Liver (tissue), 9 donors: ENCODE results near the gene TXN. TPM values are rescaled to one million over a fixed set of nuclear protein-coding genes. Genes with fewer than 3 reads are reported as not detected.
A peak's percentile ranks its signal among the peaks of the same experiment; 100 is the strongest.

Experiments used
- DNase-seq: peaks from one replicate; pipeline ENCODE4 v3.0.0-alpha.2; 2017; ENCODE audit warnings: low spot score
- H3K27ac ChIP-seq, 2 donors: one replicate each; pipeline ENCODE4 v1.7.0; 2013; ENCODE audit warnings: inconsistent platforms in 2 of 2, low read length in 2 of 2, control low read depth in 1 of 2, low read depth in 1 of 2, mild to moderate bottlenecking in 1 of 2
- H3K27me3 ChIP-seq, 4 donors: one replicate each; pipeline versions ENCODE4 v1.6.1 to v1.7.0; 2013; ENCODE audit warnings: low read length in 3 of 4, inconsistent platforms in 1 of 4, mild to moderate bottlenecking in 1 of 4, moderate library complexity in 1 of 4; ENCODE audit not compliant: control insufficient read depth in 4 of 4, insufficient read depth in 4 of 4
- H3K36me3 ChIP-seq, 4 donors: one replicate each; pipeline versions ENCODE4 v1.6.1 to v1.7.0; 2013; ENCODE audit warnings: low read length in 3 of 4, mild to moderate bottlenecking in 3 of 4, low read depth in 1 of 4, moderate library complexity in 1 of 4; ENCODE audit not compliant: control insufficient read depth in 4 of 4, insufficient read depth in 3 of 4
- H3K4me1 ChIP-seq, 4 donors: one replicate each; pipeline versions ENCODE4 v1.6.1 to v1.7.0; 2013; ENCODE audit warnings: low read length in 3 of 4, mild to moderate bottlenecking in 3 of 4, moderate library complexity in 1 of 4; ENCODE audit not compliant: control insufficient read depth in 4 of 4, insufficient read depth in 4 of 4
- H3K4me3 ChIP-seq, 3 donors: one replicate each; pipeline versions ENCODE4 v1.6.1 to v1.7.0; 2013; ENCODE audit warnings: low read length in 3 of 3, control low read depth in 1 of 3, low read depth in 1 of 3, mild to moderate bottlenecking in 1 of 3
- H3K9ac ChIP-seq, 2 donors: one replicate each; pipeline ENCODE4 v1.7.0; 2013; ENCODE audit warnings: low read length in 2 of 2, mild to moderate bottlenecking in 2 of 2, moderate library complexity in 2 of 2, control low read depth in 1 of 2, low read depth in 1 of 2
- H3K9me3 ChIP-seq, 4 donors: one replicate each; pipeline versions ENCODE4 v1.6.1 to v1.7.0; 2013; ENCODE audit warnings: low read length in 3 of 4; ENCODE audit not compliant: control insufficient read depth in 4 of 4
- ATF3 ChIP-seq: IDR thresholded peaks from 2 replicates; pipeline ENCODE4 v1.6.1; 2016; ENCODE audit warnings: antibody characterized with exemption
- CTCF ChIP-seq: fragments of 150-350 bp; IDR thresholded peaks from 2 replicates; pipeline ENCODE4 v1.5.1; 2017; ENCODE audit warnings: improper control_type of control experiment, low read depth, low read length; ENCODE audit not compliant: missing input control
- EGR1 ChIP-seq, 2 donors: IDR thresholded peaks; 2 replicates each; pipeline ENCODE4 v1.6.1; 2016 to 2018; ENCODE audit warnings: antibody characterized with exemption in 2 of 2, low read depth in 2 of 2
- FOXA2 ChIP-seq: IDR thresholded peaks from 2 replicates; pipeline ENCODE4 v1.6.1; 2016; ENCODE audit warnings: antibody characterized with exemption
- HNF4A ChIP-seq, 2 donors: conservative IDR thresholded peaks; 2 replicates each; pipeline ENCODE4 v1.6.1; 2016; ENCODE audit warnings: antibody characterized with exemption in 2 of 2, mild to moderate bottlenecking in 2 of 2
- MAX ChIP-seq: IDR thresholded peaks from 2 replicates; pipeline ENCODE4 v1.6.1; 2016; ENCODE audit warnings: antibody characterized with exemption
- RAD21 ChIP-seq, 2 donors: IDR thresholded peaks; 2 replicates each; pipeline ENCODE4 v1.6.1; 2016; ENCODE audit warnings: antibody characterized with exemption in 2 of 2, mild to moderate bottlenecking in 2 of 2
- REST ChIP-seq: IDR thresholded peaks from 2 replicates; pipeline ENCODE4 v1.6.1; 2016; ENCODE audit warnings: antibody characterized with exemption, mild to moderate bottlenecking
- RXRA ChIP-seq, 2 donors: IDR thresholded peaks; 2 replicates each; pipeline ENCODE4 v1.6.1; 2017 to 2018; ENCODE audit warnings: antibody characterized with exemption in 2 of 2, mild to moderate bottlenecking in 1 of 2
- SP1 ChIP-seq: IDR thresholded peaks from 2 replicates; pipeline ENCODE4 v1.6.1; 2018; ENCODE audit warnings: antibody characterized with exemption, mild to moderate bottlenecking
- YY1 ChIP-seq: IDR thresholded peaks from 2 replicates; pipeline ENCODE4 v1.6.1; 2016; ENCODE audit warnings: antibody characterized with exemption, mild to moderate bottlenecking
- ZBTB33 ChIP-seq: IDR thresholded peaks from 2 replicates; pipeline ENCODE4 v1.6.1; 2016; ENCODE audit warnings: antibody characterized with exemption
- WGBS: extraction: QIAGEN DNeasy Blood & Tissue Kit; methylation state at CpG from one replicate; pipeline ENCODE4 v1.1.7; 2013; 5-methylcytosine and 5-hydroxymethylcytosine counted together
- polyA plus RNA-seq, 2 donors: library from polyadenylated mRNA; stranded (reverse) in 1 of 2; unstranded in 1 of 2; fragments of 200-250 nt in 1 of 2; fragments of >200 nt in 1 of 2; fragmentation: Nextera tagmentation in 1 of 2; extraction: Ambion mirVana in 1 of 2; gene quantifications; one replicate each; pipeline versions ENCODE4 v1.2.1 to v1.2.3, GENCODE V29; 2013 to 2015
- total RNA-seq, 2 donors: library from RNA; depleted of rRNA; stranded (reverse); fragments of >200 nt; gene quantifications; one replicate each; pipeline ENCODE4 v1.2.3, GENCODE V29; 2014
- donor health status: healthy.
- donor health status: healthy.
- donor health status: healthy.
- donor health status: healthy.
- donor health status: healthy.

TXN gene
- total and polyA plus RNA-seq, 4 donors, result 65.4 to 400 (median 147) TPM

- Histone ChIP-seq H3K36me3 (no peaks in the 10 kb centered on the region), H3K9ac (no peak overlapping the region), H3K4me1 (peaks cover 17 to 48% (median 31%) of the 10 kb centered on the region in 4 donors), H3K4me3 (peak overlapping the region in 1 of 3 donors; percentile 2), H3K9me3 (no peaks in the 10 kb centered on the region), H3K27me3 (no peaks in the 10 kb centered on the region), H3K27ac (peak overlapping the region in 1 of 2 donors; percentile 19)
- peak; percentile 16 to 53 for TF ChIP-seq RXRA (IDR thresholded peaks at IDR 0.05)
- TF ChIP-seq REST, result no peak
- TF ChIP-seq ZBTB33, result no peak
- peak; percentile 88 to 92 for TF ChIP-seq RAD21 (IDR thresholded peaks at IDR 0.05)
- peak; percentile 85 for TF ChIP-seq CTCF
- TF ChIP-seq FOXA2, result no peak
- no peak for TF ChIP-seq MAX
- peak; percentile 27 to 48 for TF ChIP-seq HNF4A (conservative IDR thresholded peaks at IDR 0.05)
- 23% methylated on average over 10 of the region's 10 CpGs for WGBS
- DNase-seq, result no peak
These were observed 38.6 kb downstream of the TXN start for GRCh38 chr9:110217656-110218099.

- no peak overlapping the region for H3K27ac ChIP-seq
- H3K36me3 ChIP-seq, result no peaks in the 10 kb centered on the region
- TF ChIP-seq RXRA (IDR thresholded peaks at IDR 0.05) (peak in 1 of 2 donors; percentile 40), ZBTB33 (no peak), YY1 (peak; percentile 90), EGR1 (IDR thresholded peaks at IDR 0.05; ENCODE audit: low read depth in 2 of 2) (no peak), SP1 (no peak), HNF4A (conservative IDR thresholded peaks at IDR 0.05) (peak in 1 of 2 donors; percentile 46), ATF3 (no peak), RAD21 (IDR thresholded peaks at IDR 0.05) (peak in 1 of 2 donors; percentile 5), REST (peak; percentile 19), FOXA2 (peak; percentile 24)
- H3K4me3 ChIP-seq, result no peak overlapping the region
- H3K4me1 ChIP-seq, result peaks cover 6 to 34% (median 22%) of the 10 kb centered on the region in 4 donors
- no peak overlapping the region for H3K9ac ChIP-seq
- no peaks in the 10 kb centered on the region for H3K27me3 ChIP-seq
- no peaks in the 10 kb centered on the region for H3K9me3 ChIP-seq
- WGBS, result 42% methylated on average over 2 of the region's 2 CpGs
- DNase-seq, result no peak
These were observed 41.5 kb downstream of the TXN start for GRCh38 chr9:110214586-110215355.
